SU-DHL-6 (cell line): ENCODE measurements around the gene BID.

Experiments used
- H2AFZ ChIP-seq: fragments of 200-600 bp; sonication (generic); 2 replicates; pipeline ENCODE4 v1.6.1; 2014; ENCODE audit warnings: low read depth, mild to moderate bottlenecking, moderate library complexity, mixed read lengths, antibody characterized with exemption, low read length; ENCODE audit not compliant: severe bottlenecking
- H3F3A ChIP-seq: fragments of 200-600 bp; shearing (Covaris generic); 2 replicates; pipeline ENCODE4 v1.6.0; 2016; ENCODE audit warnings: antibody characterized with exemption, mild to moderate bottlenecking; ENCODE audit not compliant: insufficient read depth
- H3K27ac ChIP-seq: fragments of 200-600 bp; sonication (generic); 2 replicates; pipeline ENCODE4 v1.5.1; 2016; ENCODE audit warnings: low read depth, mild to moderate bottlenecking, low read length, moderate library complexity, mixed read lengths
- H3K27me3 ChIP-seq: fragments of 200-600 bp; sonication (generic), shearing (Covaris generic); 2 replicates; pipeline ENCODE4 v1.6.0; 2014; ENCODE audit warnings: mild to moderate bottlenecking, low read length
- H3K36me3 ChIP-seq: fragments of 200-600 bp; sonication (generic); 2 replicates; pipeline ENCODE4 v1.6.1; 2014; ENCODE audit warnings: mild to moderate bottlenecking, low read length, mixed read lengths
- H3K4me2 ChIP-seq: fragments of 300-600, 200-600 bp; shearing (Covaris generic), sonication (generic); 2 replicates; pipeline ENCODE4 v1.6.0; 2014; ENCODE audit warnings: low read length, low read depth, mild to moderate bottlenecking; ENCODE audit not compliant: poor library complexity, severe bottlenecking
- H3K4me3 ChIP-seq: fragments of 200-600 bp; sonication (generic); 2 replicates; pipeline ENCODE4 v1.5.1; 2014; ENCODE audit warnings: antibody characterized with exemption, low read length, mild to moderate bottlenecking, mixed read lengths; ENCODE audit not compliant: insufficient read depth, poor library complexity, severe bottlenecking
- H3K79me2 ChIP-seq: fragments of 200-600 bp; sonication (generic); 2 replicates; pipeline ENCODE4 v1.6.1; 2014; ENCODE audit warnings: mild to moderate bottlenecking, low read length, moderate library complexity; ENCODE audit not compliant: insufficient read depth
- H3K9ac ChIP-seq: fragments of 200-600 bp; sonication (generic); 2 replicates; pipeline ENCODE4 v1.7.0; 2014; ENCODE audit warnings: mild to moderate bottlenecking, low read length
- H3K9me2 ChIP-seq: fragments of 200-600 bp; sonication (generic); replicated peaks from 2 replicates; pipeline ENCODE4 v1.6.1; 2014; ENCODE audit warnings: low read length; ENCODE audit not compliant: insufficient read depth
- H3K9me3 ChIP-seq: fragments of 200-600 bp; sonication (generic); 2 replicates; pipeline ENCODE4 v1.6.1; 2014; ENCODE audit warnings: low read length, mixed read lengths; ENCODE audit not compliant: insufficient read depth
- H4K20me1 ChIP-seq: fragments of 200-600 bp; sonication (generic); 2 replicates; pipeline ENCODE4 v1.6.1; 2014; ENCODE audit warnings: low read depth, mild to moderate bottlenecking, antibody characterized with exemption, low read length, moderate library complexity, mixed read lengths
- CTCF ChIP-seq: fragments of 200-600 bp; sonication (generic); IDR thresholded peaks from one replicate; pipeline ENCODE4 v1.5.1; 2017; ENCODE audit warnings: antibody characterized with exemption, mild to moderate bottlenecking, low read length, moderate library complexity; ENCODE audit not compliant: insufficient read depth, poor library complexity, severe bottlenecking
- EZH2phosphoT487 ChIP-seq: fragments of 200-600 bp; sonication (generic), shearing (Covaris generic); conservative IDR thresholded peaks from 2 replicates; pipeline ENCODE4 v1.6.1; 2018; ENCODE audit warnings: mild to moderate bottlenecking, antibody characterized with exemption, low read length, moderate library complexity, mixed read lengths

Gene BID

GRCh38 chr22:17746916-17747315 lies 27.4 kb downstream of the BID start:
- Histone ChIP-seq H4K20me1 (no peaks in the 10 kb centered on the region), H3K27ac (no peak overlapping the region), H3K27me3 (no peaks in the 10 kb centered on the region), H3F3A (no peaks in the 10 kb centered on the region), H3K79me2 (no peaks in the 10 kb centered on the region), H3K9ac (no peak overlapping the region), H3K9me3 (no peaks in the 10 kb centered on the region), H3K9me2 (no peaks in the 10 kb centered on the region), H3K4me2 (no peak overlapping the region), H3K36me3 (no peaks in the 10 kb centered on the region), H3K4me3 (no peak overlapping the region), H2AFZ (no peak overlapping the region)
- TF ChIP-seq EZH2phosphoT487 (no peak), CTCF (no peak)

- H2AFZ ChIP-seq: no peak overlapping the region
These were observed 29.8 kb downstream of the BID start for GRCh38 chr22:17744430-17744829.

DNA sequence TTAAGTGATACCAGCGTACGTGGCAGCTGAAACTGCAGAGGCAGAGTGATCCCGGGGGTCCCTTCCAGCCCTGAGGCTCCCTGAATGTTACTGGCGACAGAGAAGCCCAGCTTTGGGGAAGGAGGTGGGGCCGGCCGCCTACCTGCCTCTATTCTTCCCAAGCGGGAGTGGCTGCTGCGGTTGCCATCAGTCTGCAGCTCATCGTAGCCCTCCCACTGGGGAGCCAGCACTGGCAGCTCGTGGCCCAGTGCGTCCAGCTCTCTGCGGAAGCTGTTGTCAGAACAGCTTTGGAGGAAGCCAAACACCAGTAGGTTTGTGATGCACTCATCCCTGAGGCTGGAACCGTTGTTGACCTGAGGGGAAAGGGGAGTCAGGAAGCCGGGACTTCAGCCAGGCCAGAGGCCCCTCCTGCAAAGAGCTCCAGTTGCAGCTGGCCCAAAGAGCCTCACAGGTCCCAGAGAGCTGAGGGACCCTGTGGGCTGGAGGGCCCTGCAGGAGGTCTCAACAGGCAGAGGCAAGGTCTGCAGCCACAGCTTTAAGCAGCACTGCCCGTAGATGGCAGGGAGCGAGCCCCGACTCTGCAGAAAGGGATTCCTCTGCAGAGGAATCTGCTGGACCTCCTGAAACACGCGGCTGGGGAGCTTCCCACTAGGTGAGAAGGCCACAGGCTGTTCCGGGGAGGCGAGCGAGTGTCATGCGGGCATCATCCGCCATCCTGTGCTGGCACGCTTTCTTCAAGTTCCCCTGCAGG lies 30.4 kb downstream of the BID start:
- no peaks in the 10 kb centered on the region for H3K27me3 ChIP-seq

More at GRCh38 chr22:17744430-17744829, 29.8 kb downstream of the BID start:
- Histone ChIP-seq H3K9me3 (no peaks in the 10 kb centered on the region), H4K20me1 (no peaks in the 10 kb centered on the region), H3K9ac (no peak overlapping the region), H3K79me2 (no peaks in the 10 kb centered on the region), H3F3A (no peaks in the 10 kb centered on the region), H3K27me3 (no peaks in the 10 kb centered on the region), H3K4me2 (no peak overlapping the region), H3K36me3 (no peaks in the 10 kb centered on the region), H3K9me2 (no peaks in the 10 kb centered on the region), H3K4me3 (no peak overlapping the region), H3K27ac (no peak overlapping the region)
- no peak for TF ChIP-seq CTCF
- no peak for TF ChIP-seq EZH2phosphoT487

More for the DNA sequence above, 30.4 kb downstream of the BID start:
- H3K9me3 ChIP-seq: no peaks in the 10 kb centered on the region
- no peak overlapping the region for H3K9ac ChIP-seq
- no peak for TF ChIP-seq CTCF
- TF ChIP-seq EZH2phosphoT487: no peak
- H4K20me1 ChIP-seq: no peaks in the 10 kb centered on the region
- H2AFZ ChIP-seq: no peak overlapping the region
- H3K36me3 ChIP-seq: no peaks in the 10 kb centered on the region
- H3K79me2 ChIP-seq: no peaks in the 10 kb centered on the region
- H3K4me2 ChIP-seq: no peak overlapping the region
- no peak overlapping the region for H3K4me3 ChIP-seq
- no peaks in the 10 kb centered on the region for H3F3A ChIP-seq
- no peaks in the 10 kb centered on the region for H3K9me2 ChIP-seq
- no peak overlapping the region for H3K27ac ChIP-seq
